GM19372 (cell line): ENCODE data around the gene TEX36.
"Not testable (repeated sequence)": the region's sequence is repeated elsewhere in the genome, so short reads cannot be mapped to it uniquely, and the experiment has no call there.

Experiments
- ATAC-seq: cut with Tn5 transposase; IDR thresholded peaks from one replicate; pipeline ENCODE4 v1.9.1; 2021; ENCODE audit warnings: mild to moderate bottlenecking, low read depth, moderate library complexity; ENCODE audit not compliant: unreplicated experiment

TEX36 gene

DNA sequence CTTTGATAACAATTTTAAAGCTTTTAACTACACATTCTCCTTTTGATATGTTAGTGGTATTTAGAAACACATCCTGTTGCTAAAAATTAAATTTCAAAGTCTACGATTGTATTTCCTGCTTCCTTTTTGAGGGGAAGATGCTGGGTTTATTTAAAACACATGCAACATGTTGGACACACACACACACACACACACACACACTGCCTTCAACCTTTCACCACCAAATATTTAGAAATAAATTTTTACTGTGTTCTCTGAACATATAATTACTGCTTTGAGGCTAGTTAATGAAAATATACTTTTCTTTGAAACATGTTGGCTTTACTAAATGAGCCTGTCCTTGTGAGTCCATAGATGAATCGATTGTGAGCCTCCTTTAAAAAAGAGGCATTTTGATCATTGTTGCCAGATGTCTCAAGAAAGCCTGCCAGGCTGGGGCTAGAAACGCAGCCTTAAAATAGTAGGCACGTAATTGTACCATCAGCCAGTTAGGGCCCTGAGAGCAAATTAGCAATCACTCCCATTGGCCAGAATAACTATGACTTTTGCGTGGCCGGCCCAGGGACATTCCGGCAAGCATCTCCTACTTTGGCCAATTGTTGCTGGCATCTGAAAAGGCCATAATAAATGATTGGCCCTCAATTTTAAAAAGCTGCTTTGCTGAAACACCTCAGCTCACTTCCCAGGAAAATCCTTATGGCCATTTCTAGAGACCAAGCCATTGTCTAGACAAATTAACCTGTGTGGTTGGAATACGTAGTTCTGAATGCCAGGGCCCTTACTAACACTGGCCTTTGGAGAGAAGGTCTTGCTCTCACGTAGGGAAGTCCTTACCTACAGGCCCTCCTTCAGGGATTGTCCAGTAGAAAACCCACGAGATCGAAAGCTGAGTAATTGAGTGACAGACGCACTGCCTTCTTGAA, 9.9 kb upstream of the TEX36 start:
- no peak for ATAC-seq

- ATAC-seq: no peak
These were observed 9.2 kb upstream of the TEX36 start for GRCh38 chr10:125692196-125692595.

- no peak for ATAC-seq
These were observed 8.4 kb upstream of the TEX36 start for GRCh38 chr10:125691160-125691981.

GRCh38 chr10:125689955-125690569, 7.1 kb upstream of the TEX36 start:
- ATAC-seq: no peak

- ATAC-seq: no peak
These were observed 4.7 kb upstream of the TEX36 start for GRCh38 chr10:125687507-125688185.

- no peak for ATAC-seq
These were observed 1.6 kb upstream of the TEX36 start for GRCh38 chr10:125684581-125684980.

DNA sequence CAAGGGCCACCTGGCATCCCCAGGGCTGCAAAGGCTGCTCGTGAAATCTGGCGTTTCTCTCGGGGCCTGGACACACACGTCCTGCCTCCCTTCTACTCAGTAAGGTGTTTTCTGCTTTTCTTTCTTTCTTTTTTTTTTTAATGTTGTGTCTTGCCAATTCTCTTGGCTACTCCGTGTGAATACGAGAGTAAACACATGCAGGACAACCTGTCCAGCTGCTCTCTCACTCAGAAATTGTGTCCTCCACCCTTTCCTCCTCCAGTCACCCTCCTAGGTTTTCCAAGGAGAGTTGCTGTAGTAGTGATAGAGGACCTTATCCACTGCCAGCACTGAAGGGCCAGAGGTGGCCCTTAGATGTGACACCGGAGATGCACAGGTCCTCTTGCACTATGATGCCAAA, 858 bp upstream of the TEX36 start:
- no peak for ATAC-seq

DNA sequence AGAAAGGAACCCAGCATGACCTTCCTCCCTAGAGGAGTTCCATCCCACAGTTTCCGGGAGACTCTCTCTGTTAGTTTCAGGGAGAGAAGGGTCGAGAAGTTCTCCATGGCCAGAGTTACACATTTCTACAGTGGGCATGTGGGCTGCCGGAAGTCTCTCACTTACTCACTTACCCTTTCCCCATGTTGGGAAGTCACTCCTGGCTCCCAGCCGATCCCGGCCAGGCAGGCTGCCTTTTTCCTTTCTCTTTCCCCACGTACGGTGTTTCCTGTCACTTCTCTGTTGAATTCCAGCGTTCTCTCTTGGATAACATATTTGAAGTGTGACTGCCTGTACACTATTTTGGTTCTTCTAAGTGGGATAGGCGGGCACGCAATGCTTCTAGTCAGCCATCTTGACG, 3.5 kb downstream of the TEX36 start:
- ATAC-seq: no peak

DNA sequence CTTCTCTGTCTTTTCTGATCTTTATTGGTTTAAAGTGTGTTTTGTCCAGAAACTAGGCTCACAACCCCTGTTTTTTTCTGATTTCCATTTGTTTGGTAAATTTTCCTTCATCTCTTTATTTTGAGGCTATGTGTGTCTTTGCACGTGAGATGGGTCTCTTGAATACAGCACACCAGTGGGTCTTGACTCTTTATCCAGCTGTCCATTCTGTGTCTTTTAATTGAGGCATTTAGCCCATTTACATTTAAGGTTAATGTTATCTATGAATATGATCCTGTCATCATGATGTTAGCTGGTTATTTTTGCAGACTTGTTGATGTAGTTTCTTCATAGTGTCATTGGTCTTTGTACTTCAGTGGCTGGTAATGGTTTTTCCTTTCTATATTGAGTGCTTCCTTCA, 10.1 kb downstream of the TEX36 start:
- ATAC-seq: no peak

- no peak for ATAC-seq
These were observed 20.4 kb downstream of the TEX36 start for GRCh38 chr10:125662584-125662983.

- ATAC-seq: no peak
These were observed 20.9 kb downstream of the TEX36 start for GRCh38 chr10:125661941-125662515.

- ATAC-seq: no peak
These were observed 21.5 kb downstream of the TEX36 start for GRCh38 chr10:125661431-125661940.

GRCh38 chr10:125659071-125659470, 23.9 kb downstream of the TEX36 start:
- ATAC-seq: no peak

DNA sequence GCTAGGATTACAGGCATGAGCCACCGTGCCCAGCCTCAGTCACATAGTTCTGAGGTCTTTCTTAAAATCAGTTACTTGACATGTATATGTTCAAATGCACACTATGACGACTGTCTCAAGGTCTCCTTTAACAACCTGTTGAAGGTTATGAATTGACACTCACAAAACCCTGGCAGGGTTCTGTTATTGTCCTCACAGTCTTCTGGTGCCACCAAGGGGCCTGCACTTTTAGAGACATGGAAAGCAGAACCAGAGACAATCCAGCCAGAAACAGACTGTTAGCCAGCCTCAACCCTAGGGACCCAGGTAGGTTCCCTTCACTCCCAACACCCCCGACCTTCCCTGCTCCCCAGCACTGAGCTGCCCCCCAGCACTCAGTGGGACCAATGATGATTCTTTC, 26.4 kb downstream of the TEX36 start:
- no peak for ATAC-seq

DNA sequence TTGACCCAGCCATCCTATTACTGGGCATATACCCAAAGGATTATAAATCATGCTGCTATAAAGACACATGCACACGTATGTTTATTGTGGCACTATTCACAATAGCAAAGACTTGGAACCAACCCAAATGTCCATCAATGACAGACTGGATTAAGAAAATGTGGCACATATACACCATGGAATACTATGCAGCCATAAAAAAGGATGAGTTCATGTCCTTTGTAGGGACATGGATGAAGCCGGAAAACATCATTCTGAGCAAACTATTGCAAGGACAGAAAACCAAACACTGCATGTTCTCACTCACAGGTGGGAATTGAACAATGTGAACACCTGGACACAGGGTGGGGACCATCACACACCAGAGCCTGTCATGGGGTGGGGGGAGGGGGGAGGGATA, 29.9 kb downstream of the TEX36 start:
- not testable (repeated sequence) for ATAC-seq

DNA sequence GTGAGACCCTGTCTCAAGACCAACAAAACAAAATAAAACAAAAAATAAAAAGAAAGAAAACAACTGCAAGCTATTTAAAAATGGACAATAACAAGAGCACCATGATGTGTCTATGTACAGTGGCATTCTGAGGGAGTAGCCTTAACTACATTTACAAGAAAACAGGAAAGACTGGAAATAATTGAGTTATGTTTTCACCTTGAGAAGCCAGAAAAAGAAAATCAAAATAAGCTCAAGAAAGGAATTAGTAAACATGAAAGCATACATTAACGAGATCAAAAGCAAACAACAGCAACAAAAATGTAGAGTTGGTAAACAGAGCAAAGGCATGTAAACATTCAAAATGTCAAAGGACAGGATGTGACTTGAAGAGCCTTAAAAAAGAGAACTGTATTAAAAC, 36.7 kb downstream of the TEX36 start:
- no peak for ATAC-seq

DNA sequence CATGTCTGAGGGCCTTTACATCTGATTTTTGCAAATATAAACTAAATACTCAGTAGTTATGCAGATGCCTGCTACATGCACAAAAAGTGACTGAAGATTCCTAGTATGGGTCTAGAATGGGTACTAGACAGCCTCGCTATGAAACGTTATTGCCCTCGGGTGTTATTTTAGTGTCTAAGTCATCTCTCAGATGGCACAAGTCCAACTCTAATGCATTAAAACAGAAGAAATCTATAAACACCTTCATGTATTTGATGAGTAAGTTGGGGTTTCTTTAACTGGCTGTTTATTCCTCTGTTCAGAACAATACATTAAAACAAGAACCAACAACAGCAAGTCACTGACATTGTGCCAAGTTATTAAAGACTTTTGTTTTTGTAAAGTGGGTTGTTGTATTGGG, 41.6 kb downstream of the TEX36 start:
- ATAC-seq: no peak

DNA sequence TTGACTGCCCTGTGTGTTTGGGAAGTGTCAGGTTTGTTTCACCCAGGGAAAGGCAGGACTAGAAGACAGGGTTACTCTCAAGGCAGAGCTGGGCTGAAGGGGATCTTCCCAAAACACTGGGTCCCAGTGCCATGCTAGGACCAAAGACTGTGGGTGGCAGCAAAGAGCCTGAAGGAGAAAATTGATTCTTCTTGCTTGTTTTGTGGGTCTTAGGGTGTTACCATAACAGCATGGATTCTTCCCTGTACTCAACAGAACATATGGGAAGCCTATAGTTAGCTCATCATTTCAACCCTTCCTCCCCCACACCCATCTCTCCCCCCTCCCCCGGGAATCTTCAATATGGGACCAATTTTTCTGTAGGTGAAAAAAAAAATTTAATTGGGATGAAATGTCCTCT, 42.3 kb downstream of the TEX36 start:
- no peak for ATAC-seq

DNA sequence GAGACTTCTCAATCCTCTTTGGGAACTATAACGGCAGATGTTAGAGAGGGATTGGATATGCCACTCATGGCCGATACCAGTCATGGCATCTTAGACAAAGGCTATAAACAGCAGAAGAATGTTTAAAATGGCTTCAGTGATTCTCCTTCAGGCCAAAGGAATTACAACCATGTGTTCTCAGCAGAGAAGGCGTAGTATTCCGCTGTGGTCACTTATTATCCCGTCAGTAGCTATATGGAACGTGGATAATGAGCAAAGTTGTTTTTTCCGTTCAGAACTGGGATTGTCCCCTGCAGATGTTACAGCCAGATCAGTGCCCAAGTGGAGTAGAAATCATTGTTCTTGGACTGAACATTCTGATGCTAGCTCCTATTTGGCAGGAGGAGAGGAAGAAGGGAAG, 43.1 kb downstream of the TEX36 start:
- no peak for ATAC-seq

GRCh38 chr10:125638555-125638954, 44.4 kb downstream of the TEX36 start:
- no peak for ATAC-seq
